Endothelial cell of umbilical vein (primary cell): ENCODE measurements around the gene SLMAP. TPM values are rescaled to one million over a fixed set of nuclear protein-coding genes. Genes with fewer than 3 reads are reported as not detected.

Experiments used
- BruUV-seq: library from RNA; stranded (reverse); fragments of 400-500 nt; replicated peaks from 2 replicates; lab custom pipeline; 2021; lab: Mats Ljungman, UMichigan
- CTCF ChIA-PET: fragments of 300-600, 350-600 bp; sonication (Branson Sonifier 250); formaldehyde crosslinking; loops from one replicate; lab custom pipeline; 2021; ENCODE audit warnings: antibody characterized with exemption, inconsistent platforms; lab: Charles Lee
- POLR2A ChIA-PET: fragments of 300-600, 350-600 bp; sonication (Branson Sonifier 250); formaldehyde crosslinking; loops from one replicate; lab custom pipeline; 2021; ENCODE audit warnings: antibody characterized with exemption, inconsistent platforms; lab: Charles Lee
- DNase-seq: peaks from one replicate; pipeline ENCODE4 v3.0.0-alpha.2; 2011; ENCODE audit warnings: low read depth, low spot score
- FAIRE-seq: peaks from 2 replicates; lab custom pipeline; 2011; peaks lifted over from hg19 to GRCh38; lab: Jason Lieb, UNC
- H2AFZ ChIP-seq: 2 replicates; pipeline ENCODE4 v1.6.0; 2012; ENCODE audit warnings: low read depth, low read length, control low read depth, inconsistent platforms
- H3K27ac ChIP-seq: 2 replicates; pipeline ENCODE4 v1.5.1; 2011; ENCODE audit warnings: low read depth, mild to moderate bottlenecking, control low read depth, low read length, moderate library complexity; ENCODE audit not compliant: insufficient read depth
- H3K27me3 ChIP-seq, 2 experiments: 2 replicates each; pipeline versions ENCODE4 v1.6.0 to v1.6.1; 2011; ENCODE audit warnings: low read length in 2 of 2, mixed read lengths in 1 of 2; ENCODE audit not compliant: control insufficient read depth in 2 of 2, insufficient read depth in 2 of 2
- H3K36me3 ChIP-seq, 2 experiments: 2 replicates in 1 of 2; 3 replicates in 1 of 2; pipeline ENCODE4 v1.5.1; 2011; ENCODE audit warnings: low read length in 2 of 2, mild to moderate bottlenecking in 1 of 2, moderate library complexity in 1 of 2; ENCODE audit not compliant: control insufficient read depth in 2 of 2, insufficient read depth in 2 of 2; ENCODE audit errors: extremely low read depth in 1 of 2
- H3K4me1 ChIP-seq: 3 replicates; pipeline ENCODE4 v1.5.1; 2011; ENCODE audit warnings: mild to moderate bottlenecking, low read length; ENCODE audit not compliant: control insufficient read depth, insufficient read depth; ENCODE audit errors: extremely low read depth
- H3K4me2 ChIP-seq: 2 replicates; pipeline ENCODE4 v1.6.1; 2011; ENCODE audit warnings: low read length, control low read depth, mixed read lengths; ENCODE audit not compliant: insufficient read depth
- H3K4me3 ChIP-seq, 3 experiments: fragments of 200-600 bp in 1 of 3; sonication (generic), shearing (Covaris generic) in 1 of 3; replicated peaks in 1 of 3; 2 replicates each; pipeline ENCODE4 v1.5.1; 2011 to 2016; ENCODE audit warnings: control low read depth in 3 of 3, low read length in 3 of 3, mild to moderate bottlenecking in 2 of 3, inconsistent platforms in 1 of 3, low read depth in 1 of 3, moderate library complexity in 1 of 3; ENCODE audit not compliant: insufficient read depth in 1 of 3
- H3K79me2 ChIP-seq: 2 replicates; pipeline ENCODE4 v1.6.0; 2012; ENCODE audit warnings: low read length, inconsistent platforms; ENCODE audit not compliant: control insufficient read depth, insufficient read depth
- H3K9ac ChIP-seq: replicated peaks from 2 replicates; pipeline ENCODE3; 2011; ENCODE audit warnings: low read length, control low read depth; ENCODE audit not compliant: insufficient read depth; ENCODE audit errors: extremely low read depth
- H3K9me1 ChIP-seq: replicated peaks from 3 replicates; pipeline ENCODE4 v1.6.0; 2011; ENCODE audit warnings: mild to moderate bottlenecking, low read length; ENCODE audit not compliant: control insufficient read depth, insufficient read depth; ENCODE audit errors: extremely low read depth
- H3K9me3 ChIP-seq: replicated peaks from 2 replicates; pipeline ENCODE4 v1.5.1; 2012; ENCODE audit warnings: low read length, inconsistent platforms; ENCODE audit not compliant: control insufficient read depth, insufficient read depth
- H4K20me1 ChIP-seq: replicated peaks from 2 replicates; pipeline ENCODE3; 2011; ENCODE audit warnings: mild to moderate bottlenecking, low read length; ENCODE audit not compliant: control insufficient read depth, insufficient read depth; ENCODE audit errors: extremely low read depth
- EZH2 ChIP-seq: IDR thresholded peaks from 2 replicates; pipeline ENCODE4 v1.6.1; 2012; ENCODE audit warnings: borderline replicate concordance, low read depth, mild to moderate bottlenecking, moderate library complexity, low read length, inconsistent platforms; ENCODE audit not compliant: severe bottlenecking
- FOS ChIP-seq: IDR thresholded peaks from 2 replicates; pipeline ENCODE4 v1.6.1; 2011; ENCODE audit warnings: mild to moderate bottlenecking, low read length, moderate library complexity, borderline replicate concordance; ENCODE audit not compliant: insufficient read depth
- GATA2 ChIP-seq: IDR thresholded peaks from 2 replicates; pipeline ENCODE4 v1.7.0; 2011; ENCODE audit warnings: low read depth, mild to moderate bottlenecking, moderate library complexity, mixed read lengths, low read length; ENCODE audit not compliant: insufficient read length, insufficient read depth
- JUN ChIP-seq: IDR thresholded peaks from 2 replicates; pipeline ENCODE4 v1.6.1; 2011; ENCODE audit warnings: borderline replicate concordance, low read depth; ENCODE audit not compliant: insufficient read length, insufficient read depth
- MYC ChIP-seq: IDR thresholded peaks from one replicate; pipeline ENCODE4 v1.6.1; 2011; ENCODE audit warnings: mild to moderate bottlenecking, low read depth, low read length
- POLR2A ChIP-seq: IDR thresholded peaks from 2 replicates; pipeline ENCODE4 v1.6.1; 2012; ENCODE audit warnings: low read depth, mild to moderate bottlenecking, control low read depth, low read length
- POLR2AphosphoS5 ChIP-seq: IDR thresholded peaks from 2 replicates; pipeline ENCODE4 v1.6.1; 2012; ENCODE audit warnings: low read depth, mild to moderate bottlenecking, control low read depth, low read length, moderate library complexity; ENCODE audit not compliant: insufficient read depth
- dilution Hi-C: fragments of 300-500 bp; cut with MboI; formaldehyde crosslinking; loops from one replicate; pipeline ENCODE4 v1.15.0; 2019; ENCODE audit warnings: low sequenced_read_pairs; ENCODE audit not compliant: extremely low pct_ligation_motif_present
- intact Hi-C: fragments of 100-400 bp; cut with micrococcal nuclease; formaldehyde crosslinking; loops from one replicate; pipeline ENCODE4 v1.10.0; 2022
- polyA plus RNA-seq, 4 experiments: library from polyadenylated mRNA; depleted of rRNA in 3 of 4; stranded (reverse) in 3 of 4; unstranded in 1 of 4; fragments of >200 nt; gene quantifications; 2 replicates each; pipeline versions ENCODE4 v1.2.1 to v1.2.3, GENCODE V29; 2011 to 2012; ENCODE audit warnings: missing spikeins in 1 of 4
- total RNA-seq: library from RNA; stranded (reverse); gene quantifications from 2 replicates; pipeline ENCODE4 v1.2.3, GENCODE V29; 2021
- TF ChIP-seq, protein P1 (sequence below), 2 donors: IDR thresholded peaks; 1 replicate in 1 of 2; 2 replicates in 1 of 2; pipeline ENCODE4 v1.5.1; 2011; ENCODE audit warnings: low read length in 2 of 2, mild to moderate bottlenecking in 2 of 2, moderate library complexity in 2 of 2, control low read depth in 1 of 2, inconsistent platforms in 1 of 2, low read depth in 1 of 2; ENCODE audit not compliant: insufficient read depth in 1 of 2; ENCODE audit errors: extremely low read depth in 1 of 2
- TF ChIP-seq, protein P2 (sequence below): IDR thresholded peaks from 2 replicates; pipeline ENCODE4 v1.6.1; 2011; ENCODE audit not compliant: insufficient read depth, insufficient read length

SLMAP gene
- total and polyA plus RNA-seq, 2 donors (not counting 3 experiments of a cell fraction or from before 2014, with no cell fraction given), result 9.8 to 54.7 TPM

DNA sequence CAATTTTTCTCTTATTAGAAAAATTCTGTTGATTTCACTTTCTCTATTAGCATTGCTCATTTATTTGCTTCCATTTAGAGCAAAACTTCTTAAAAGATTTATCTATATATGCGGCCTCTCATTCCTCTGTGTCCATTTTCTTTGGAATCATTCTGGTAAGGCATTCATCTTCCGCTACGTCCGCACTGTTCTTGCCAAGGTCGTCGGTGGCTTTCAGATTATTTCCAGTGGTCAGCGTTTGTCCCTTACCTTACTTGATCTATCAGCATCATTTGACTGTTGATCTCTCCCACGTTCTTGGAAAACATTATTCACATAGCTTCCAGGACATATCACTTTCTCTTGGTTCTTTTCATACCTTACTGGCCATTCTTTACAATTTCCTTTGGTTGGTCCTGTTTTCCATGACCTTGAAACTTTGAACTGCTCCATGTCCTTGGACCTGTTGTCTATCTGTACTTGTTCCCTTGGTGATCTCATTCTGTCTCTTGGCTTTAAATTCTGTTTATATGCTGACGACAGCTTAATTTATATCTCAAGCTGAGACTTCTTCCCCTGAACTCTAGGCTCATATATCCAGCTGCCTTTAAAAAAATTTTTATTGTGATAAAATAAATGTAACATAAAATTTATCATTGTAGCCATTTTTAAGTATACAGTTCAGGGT, 54.5 kb downstream of the SLMAP start:
- dilution Hi-C loops (no loop called here), intact Hi-C loops (no loop called here)
- Histone ChIP-seq H3K27me3 (no peaks in the 10 kb centered on the region), H3K4me3 (no peak overlapping the region), H3K36me3 (no peaks in the 10 kb centered on the region), H3K4me2 (no peak overlapping the region), H2AFZ (no peak overlapping the region), H3K79me2 (peaks cover 61% of the 10 kb centered on the region), H3K27ac (no peak overlapping the region), H3K9me1 (no peaks in the 10 kb centered on the region), H3K9me3 (no peaks in the 10 kb centered on the region), H3K4me1 (peaks cover 3% of the 10 kb centered on the region), H4K20me1 (no peaks in the 10 kb centered on the region), H3K9ac (no peak overlapping the region)
- no peak for DNase-seq
- ChIA-PET POLR2A (no interaction called here), CTCF (interaction anchor here (0.9 to 1.1 kb wide), 2 partner anchors 42 to 55 kb away, joined by 3 read pairs; partner anchors contain the start of gene SLMAP)
- FAIRE-seq, result no peak
- no TSS peak for BruUV-seq
- TF ChIP-seq, protein P1, sequence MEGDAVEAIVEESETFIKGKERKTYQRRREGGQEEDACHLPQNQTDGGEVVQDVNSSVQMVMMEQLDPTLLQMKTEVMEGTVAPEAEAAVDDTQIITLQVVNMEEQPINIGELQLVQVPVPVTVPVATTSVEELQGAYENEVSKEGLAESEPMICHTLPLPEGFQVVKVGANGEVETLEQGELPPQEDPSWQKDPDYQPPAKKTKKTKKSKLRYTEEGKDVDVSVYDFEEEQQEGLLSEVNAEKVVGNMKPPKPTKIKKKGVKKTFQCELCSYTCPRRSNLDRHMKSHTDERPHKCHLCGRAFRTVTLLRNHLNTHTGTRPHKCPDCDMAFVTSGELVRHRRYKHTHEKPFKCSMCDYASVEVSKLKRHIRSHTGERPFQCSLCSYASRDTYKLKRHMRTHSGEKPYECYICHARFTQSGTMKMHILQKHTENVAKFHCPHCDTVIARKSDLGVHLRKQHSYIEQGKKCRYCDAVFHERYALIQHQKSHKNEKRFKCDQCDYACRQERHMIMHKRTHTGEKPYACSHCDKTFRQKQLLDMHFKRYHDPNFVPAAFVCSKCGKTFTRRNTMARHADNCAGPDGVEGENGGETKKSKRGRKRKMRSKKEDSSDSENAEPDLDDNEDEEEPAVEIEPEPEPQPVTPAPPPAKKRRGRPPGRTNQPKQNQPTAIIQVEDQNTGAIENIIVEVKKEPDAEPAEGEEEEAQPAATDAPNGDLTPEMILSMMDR (IDR thresholded peaks at IDR 0.05; ENCODE audit: extremely low read depth in 1 of 2, insufficient read depth in 1 of 2, low read depth in 1 of 2, low read length in 2 of 2), result no peak
- no peak for TF ChIP-seq JUN
- TF ChIP-seq MYC, result no peak
- TF ChIP-seq, protein P2, sequence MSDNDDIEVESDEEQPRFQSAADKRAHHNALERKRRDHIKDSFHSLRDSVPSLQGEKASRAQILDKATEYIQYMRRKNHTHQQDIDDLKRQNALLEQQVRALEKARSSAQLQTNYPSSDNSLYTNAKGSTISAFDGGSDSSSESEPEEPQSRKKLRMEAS, result no peak
- no peak for TF ChIP-seq POLR2AphosphoS5
- no peak for TF ChIP-seq POLR2A
- TF ChIP-seq FOS, result no peak
- TF ChIP-seq EZH2, result no peak
- TF ChIP-seq GATA2, result no peak
